PC-9 (cell line): ENCODE data around the gene UBAP2. TPM values are rescaled to one million over a fixed set of nuclear protein-coding genes. Genes with fewer than 3 reads are reported as not detected.

Source experiments
- BruUV-seq: library from RNA; stranded (reverse); fragments of 400-500 nt; replicated peaks from 2 replicates; lab custom pipeline; 2021; lab: Mats Ljungman, UMichigan
- CTCF ChIA-PET: fragments of 300-600 bp; sonication (Branson Sonifier 250); formaldehyde crosslinking; loops from one replicate; lab custom pipeline; 2022; ENCODE audit warnings: antibody characterized with exemption; lab: Charles Lee
- POLR2A ChIA-PET: fragments of 300-600 bp; sonication (Branson Sonifier 250); formaldehyde crosslinking; loops from one replicate; lab custom pipeline; 2022; ENCODE audit warnings: antibody characterized with exemption; ENCODE audit not compliant: unreplicated experiment; lab: Charles Lee
- DNase-seq, 2 experiments: peaks; one replicate each; pipeline versions ENCODE4 v3.0.0 to v3.0.0-alpha.2; 2015 to 2022; ENCODE audit warnings: mixed read lengths in 1 of 2
- H2AFZ ChIP-seq: fragments of 200-600 bp; sonication (generic); 2 replicates; pipeline ENCODE4 v1.8.1; 2017; ENCODE audit warnings: antibody characterized with exemption
- H3F3A ChIP-seq: fragments of 200-600 bp; sonication (generic); 2 replicates; pipeline ENCODE4 v1.8.1; 2017; ENCODE audit warnings: antibody characterized with exemption, mild to moderate bottlenecking, low read depth; ENCODE audit not compliant: insufficient read depth
- H3K27ac ChIP-seq: fragments of 200-600 bp; sonication (generic); 2 replicates; pipeline ENCODE4 v1.6.1; 2016; ENCODE audit warnings: mixed run types
- H3K27me3 ChIP-seq: fragments of 200-600 bp; sonication (generic); 2 replicates; pipeline ENCODE4 v1.6.1; 2016; ENCODE audit warnings: low read depth, mixed run types; ENCODE audit not compliant: insufficient read depth
- H3K36me3 ChIP-seq: fragments of 200-600 bp; sonication (generic); 2 replicates; pipeline ENCODE4 v1.6.1; 2016; ENCODE audit warnings: low read depth, mixed run types
- H3K4me1 ChIP-seq: fragments of 200-600 bp; sonication (generic); replicated peaks from 2 replicates; pipeline ENCODE4 v1.6.1; 2016; ENCODE audit warnings: mixed run types; ENCODE audit not compliant: insufficient read depth
- H3K4me2 ChIP-seq: fragments of 200-600 bp; sonication (generic); 2 replicates; pipeline ENCODE4 v1.6.1; 2017; ENCODE audit warnings: mixed run types
- H3K4me3 ChIP-seq: fragments of 200-600 bp; sonication (generic); 2 replicates; pipeline ENCODE4 v1.6.1; 2016; ENCODE audit warnings: mixed run types
- H3K79me2 ChIP-seq: fragments of 200-600 bp; sonication (generic); 2 replicates; pipeline ENCODE4 v1.6.1; 2017; ENCODE audit warnings: low read depth, mixed run types
- H3K9me2 ChIP-seq: fragments of 200-600 bp; sonication (generic); 2 replicates; pipeline ENCODE4 v1.8.1; 2017; ENCODE audit warnings: mild to moderate bottlenecking; ENCODE audit not compliant: insufficient read depth
- H3K9me3 ChIP-seq: fragments of 200-600 bp; sonication (generic); 2 replicates; pipeline ENCODE4 v1.8.1; 2016; ENCODE audit warnings: low read depth; ENCODE audit not compliant: insufficient read depth
- H4K20me1 ChIP-seq: fragments of 200-600 bp; sonication (generic); 2 replicates; pipeline ENCODE4 v1.8.1; 2017; ENCODE audit not compliant: insufficient read depth
- CTCF ChIP-seq: fragments of 200-600 bp; sonication (generic); conservative IDR thresholded peaks from 2 replicates; pipeline ENCODE4 v1.6.1; 2017; ENCODE audit warnings: mixed run types, antibody characterized with exemption, mild to moderate bottlenecking, moderate library complexity
- EZH2 ChIP-seq: fragments of 200-600 bp; sonication (generic); IDR thresholded peaks from 2 replicates; pipeline ENCODE4 v1.8.0; 2017; ENCODE audit warnings: antibody characterized with exemption, low read depth
- intact Hi-C: fragments of 100-400 bp; cut with micrococcal nuclease; formaldehyde crosslinking; loops from one replicate; pipeline ENCODE4 v1.10.0; 2022; ENCODE audit not compliant: unreplicated experiment
- total RNA-seq: library from RNA; stranded (reverse); gene quantifications from 2 replicates; pipeline ENCODE4 v1.2.3, GENCODE V29; 2021

The UBAP2 gene
- total RNA-seq, 1 experiment from 2014 or later = 27.6 TPM

- POLR2A ChIA-PET = no interaction called here
- Histone ChIP-seq H3K79me2 (no peaks in the 10 kb centered on the region), H3K4me2 (no peak overlapping the region), H3F3A (no peaks in the 10 kb centered on the region), H3K4me1 (no peaks in the 10 kb centered on the region), H3K36me3 (no peaks in the 10 kb centered on the region), H3K4me3 (no peak overlapping the region), H3K9me2 (no peaks in the 10 kb centered on the region), H2AFZ (no peak overlapping the region), H3K27me3 (no peaks in the 10 kb centered on the region), H4K20me1 (no peaks in the 10 kb centered on the region), H3K27ac (no peak overlapping the region), H3K9me3 (no peaks in the 10 kb centered on the region)
- intact Hi-C loops = no loop called here
- DNase-seq = no peak
- no TSS peak for BruUV-seq
- CTCF ChIA-PET = no interaction called here
- no peak for TF ChIP-seq EZH2
- TF ChIP-seq CTCF = no peak
These were observed 48.1 kb upstream of the UBAP2 start for GRCh38 chr9:34096751-34097150.

- intact Hi-C loops = no loop called here
- no TSS peak for BruUV-seq
- H3K36me3 ChIP-seq = no peaks in the 10 kb centered on the region
These were observed 44.9 kb upstream of the UBAP2 start for GRCh38 chr9:34093578-34093977.

GRCh38 chr9:34089311-34089710 is 40.6 kb upstream of the UBAP2 start:
- CTCF ChIA-PET = no interaction called here
- Histone ChIP-seq H3K9me2 (no peaks in the 10 kb centered on the region), H3K4me3 (no peak overlapping the region), H3K4me2 (no peak overlapping the region), H3K27me3 (no peaks in the 10 kb centered on the region), H3K9me3 (no peaks in the 10 kb centered on the region), H3K79me2 (no peaks in the 10 kb centered on the region), H3F3A (no peaks in the 10 kb centered on the region), H3K4me1 (no peaks in the 10 kb centered on the region), H2AFZ (no peak overlapping the region), H3K36me3 (no peaks in the 10 kb centered on the region), H3K27ac (no peak overlapping the region), H4K20me1 (no peaks in the 10 kb centered on the region)
- POLR2A ChIA-PET = no interaction called here
- BruUV-seq = no TSS peak
- no peak for TF ChIP-seq EZH2
- no peak for TF ChIP-seq CTCF
- intact Hi-C loops = no loop called here
- DNase-seq = no peak

More at GRCh38 chr9:34093578-34093977, 44.9 kb upstream of the UBAP2 start:
- TF ChIP-seq CTCF (no peak), EZH2 (no peak)
- Histone ChIP-seq H3K27ac (no peak overlapping the region), H3K79me2 (no peaks in the 10 kb centered on the region), H3K9me3 (no peaks in the 10 kb centered on the region), H2AFZ (no peak overlapping the region), H3K4me3 (no peak overlapping the region), H3K4me2 (no peak overlapping the region), H3K27me3 (no peaks in the 10 kb centered on the region), H3K4me1 (no peaks in the 10 kb centered on the region), H3K9me2 (no peaks in the 10 kb centered on the region), H3F3A (no peaks in the 10 kb centered on the region), H4K20me1 (no peaks in the 10 kb centered on the region)
- DNase-seq = no peak
- ChIA-PET POLR2A (no interaction called here), CTCF (no interaction called here)
